Measurements from ENCODE around the gene OR8D1.

DNA sequence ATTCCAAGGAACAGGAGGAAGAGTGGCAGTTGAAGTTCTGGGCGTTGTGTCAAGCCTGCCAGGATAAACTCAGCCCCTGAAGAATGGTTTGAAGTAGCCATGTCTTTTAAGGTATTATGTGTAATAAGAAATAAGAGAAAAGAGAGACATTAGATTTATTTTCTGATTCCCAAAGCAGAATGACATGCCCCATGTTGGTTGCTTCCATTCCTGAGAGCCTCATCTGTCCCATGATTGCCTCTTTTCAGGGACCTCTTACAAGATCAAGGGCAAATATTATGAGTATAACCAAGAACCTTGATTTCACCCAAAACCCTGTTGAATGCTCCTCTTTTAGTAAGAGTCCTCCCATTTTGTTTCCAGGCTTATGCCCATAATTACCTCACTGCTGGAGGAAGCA lies 6.3 kb upstream of the OR8D1 start, which contains the start of gene OR8D2:
- TF ChIP-seq NR1H2 (CRISPR knock-in tag; IDR thresholded peaks at IDR 0.05), result no peak
- TF ChIP-seq ZNF138 (CRISPR knock-in tag; conservative IDR thresholded peaks at IDR 0.05), result no peak
- TF ChIP-seq, protein P1, sequence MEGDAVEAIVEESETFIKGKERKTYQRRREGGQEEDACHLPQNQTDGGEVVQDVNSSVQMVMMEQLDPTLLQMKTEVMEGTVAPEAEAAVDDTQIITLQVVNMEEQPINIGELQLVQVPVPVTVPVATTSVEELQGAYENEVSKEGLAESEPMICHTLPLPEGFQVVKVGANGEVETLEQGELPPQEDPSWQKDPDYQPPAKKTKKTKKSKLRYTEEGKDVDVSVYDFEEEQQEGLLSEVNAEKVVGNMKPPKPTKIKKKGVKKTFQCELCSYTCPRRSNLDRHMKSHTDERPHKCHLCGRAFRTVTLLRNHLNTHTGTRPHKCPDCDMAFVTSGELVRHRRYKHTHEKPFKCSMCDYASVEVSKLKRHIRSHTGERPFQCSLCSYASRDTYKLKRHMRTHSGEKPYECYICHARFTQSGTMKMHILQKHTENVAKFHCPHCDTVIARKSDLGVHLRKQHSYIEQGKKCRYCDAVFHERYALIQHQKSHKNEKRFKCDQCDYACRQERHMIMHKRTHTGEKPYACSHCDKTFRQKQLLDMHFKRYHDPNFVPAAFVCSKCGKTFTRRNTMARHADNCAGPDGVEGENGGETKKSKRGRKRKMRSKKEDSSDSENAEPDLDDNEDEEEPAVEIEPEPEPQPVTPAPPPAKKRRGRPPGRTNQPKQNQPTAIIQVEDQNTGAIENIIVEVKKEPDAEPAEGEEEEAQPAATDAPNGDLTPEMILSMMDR (IDR thresholded peaks at IDR 0.05), result no peak
- TF ChIP-seq NFYB (CRISPR knock-in tag; conservative IDR thresholded peaks at IDR 0.05; ENCODE audit: low read depth), result no peak
- TF ChIP-seq ERG (CRISPR knock-in tag; IDR thresholded peaks at IDR 0.05), result no peak
- no peak for TF ChIP-seq CBFB (CRISPR knock-in tag; IDR thresholded peaks at IDR 0.05; ENCODE audit: low read depth)
- TF ChIP-seq, protein P2, sequence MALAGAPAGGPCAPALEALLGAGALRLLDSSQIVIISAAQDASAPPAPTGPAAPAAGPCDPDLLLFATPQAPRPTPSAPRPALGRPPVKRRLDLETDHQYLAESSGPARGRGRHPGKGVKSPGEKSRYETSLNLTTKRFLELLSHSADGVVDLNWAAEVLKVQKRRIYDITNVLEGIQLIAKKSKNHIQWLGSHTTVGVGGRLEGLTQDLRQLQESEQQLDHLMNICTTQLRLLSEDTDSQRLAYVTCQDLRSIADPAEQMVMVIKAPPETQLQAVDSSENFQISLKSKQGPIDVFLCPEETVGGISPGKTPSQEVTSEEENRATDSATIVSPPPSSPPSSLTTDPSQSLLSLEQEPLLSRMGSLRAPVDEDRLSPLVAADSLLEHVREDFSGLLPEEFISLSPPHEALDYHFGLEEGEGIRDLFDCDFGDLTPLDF (CRISPR knock-in tag; IDR thresholded peaks at IDR 0.05), result no peak
- TF ChIP-seq ZBTB21 (CRISPR knock-in tag; IDR thresholded peaks at IDR 0.05; ENCODE audit: borderline replicate concordance), result no peak
